Measurements from ENCODE around the gene ZNF813.
A peak's percentile ranks its signal among the peaks of the same experiment; 100 is the strongest.
"Not testable (repeated sequence)": the region's sequence is repeated elsewhere in the genome, so short reads cannot be mapped to it uniquely, and the experiment has no call there.

ZNF813 gene

DNA sequence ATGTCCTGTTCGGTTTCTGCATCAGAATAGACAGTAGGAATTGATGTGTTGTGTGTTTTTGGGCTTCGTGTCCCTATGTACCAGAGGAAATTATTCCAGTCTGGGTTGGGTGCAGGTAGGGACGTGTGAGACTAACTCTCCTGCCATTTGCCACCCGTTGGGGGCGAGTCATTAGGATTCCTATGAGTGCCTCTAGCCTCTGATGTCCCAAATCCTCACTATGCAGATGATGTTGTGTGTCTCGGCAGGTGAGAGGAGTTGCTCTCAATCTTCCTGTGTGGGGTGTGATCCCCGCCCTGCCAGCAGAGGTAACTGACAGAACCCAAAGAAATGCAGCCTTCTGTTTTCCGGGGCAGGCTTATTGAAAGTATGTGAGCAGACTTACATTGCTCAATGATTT lies 39.2 kb downstream of the ZNF813 start:
- Mint-ChIP-seq H3K27me3 (peaks cover 22% of the 10 kb centered on the region), H3K27ac (no peak overlapping the region), H3K4me1 (no peaks in the 10 kb centered on the region), H3K4me3 (no peak overlapping the region), H3K9me3 (peaks cover 8% of the 10 kb centered on the region), H3K36me3 (no peaks in the 10 kb centered on the region)
- no peak for ATAC-seq

DNA sequence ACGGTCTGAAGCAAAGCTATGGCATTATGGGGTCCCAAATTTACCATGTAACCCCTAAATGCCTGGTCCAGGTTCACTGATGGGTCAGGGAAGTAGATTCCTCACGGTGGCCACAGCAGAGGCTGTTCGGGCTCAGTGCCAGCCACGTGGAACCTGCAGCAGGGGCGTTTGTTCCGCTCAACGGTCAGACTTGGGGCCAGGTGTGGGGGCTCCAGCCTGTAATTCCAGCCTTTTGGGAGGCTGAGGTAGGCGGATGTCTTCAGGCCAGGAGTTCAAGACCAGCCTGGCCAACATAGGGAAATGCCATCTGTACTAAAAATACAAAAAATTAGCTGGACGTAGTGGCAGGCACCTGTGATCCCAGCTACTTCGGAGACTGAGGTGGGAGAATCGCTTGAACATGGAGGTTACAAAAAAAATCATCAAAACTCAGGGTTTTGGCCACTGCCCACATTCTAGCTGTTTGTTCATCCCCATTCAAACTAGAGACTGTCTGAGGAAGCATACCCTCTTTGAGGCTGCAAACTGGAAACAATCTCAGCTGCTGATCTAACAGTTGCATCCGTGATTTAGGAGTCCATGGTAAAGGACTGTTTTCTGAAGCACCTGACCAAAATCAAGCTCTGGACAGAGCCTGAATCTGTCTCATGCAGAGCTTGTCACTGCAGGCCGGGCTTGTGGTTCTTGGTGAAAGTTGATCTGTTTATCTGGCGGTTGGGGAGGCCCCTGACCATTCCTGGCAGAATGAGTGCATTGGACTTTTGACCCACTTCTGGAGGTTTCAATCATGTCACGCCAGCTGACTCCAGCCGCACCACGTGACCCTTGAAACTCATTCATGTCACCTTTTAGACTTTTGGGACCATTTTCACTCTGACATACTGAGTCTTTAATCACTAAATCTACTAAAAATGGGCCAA lies 40.2 kb downstream of the ZNF813 start:
- H3K4me3 Mint-ChIP-seq, result no peak overlapping the region
- no peak overlapping the region for H3K27ac Mint-ChIP-seq
- H3K9me3 Mint-ChIP-seq, result peaks cover 8% of the 10 kb centered on the region
- no peaks in the 10 kb centered on the region for H3K4me1 Mint-ChIP-seq
- H3K36me3 Mint-ChIP-seq, result no peaks in the 10 kb centered on the region
- H3K27me3 Mint-ChIP-seq, result peaks cover 22% of the 10 kb centered on the region
- ATAC-seq, result no peak

DNA sequence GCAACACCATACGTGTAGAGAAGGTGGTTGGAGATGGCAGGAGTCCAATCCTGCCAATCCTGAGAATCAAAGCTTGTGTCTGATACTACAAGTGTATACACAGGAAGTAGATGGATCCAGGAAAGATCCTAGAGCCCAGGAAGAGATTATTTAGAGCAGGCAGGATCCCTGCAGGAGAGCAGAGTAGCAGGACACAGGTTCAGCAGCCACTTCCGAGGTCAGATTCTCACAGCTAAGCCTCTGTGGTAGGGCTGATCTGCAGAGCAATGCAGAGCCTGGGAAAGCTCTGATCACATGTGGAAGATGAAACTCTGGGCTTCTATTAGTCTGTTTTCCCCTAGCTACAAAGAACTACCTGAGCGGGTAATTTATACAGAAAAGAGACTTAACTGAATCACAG lies 41.9 kb downstream of the ZNF813 start:
- Mint-ChIP-seq H3K27ac (no peak overlapping the region), H3K27me3 (peaks cover 22% of the 10 kb centered on the region), H3K9me3 (peaks cover 8% of the 10 kb centered on the region), H3K4me1 (no peaks in the 10 kb centered on the region), H3K36me3 (no peaks in the 10 kb centered on the region), H3K4me3 (no peak overlapping the region)
- ATAC-seq, result no peak

DNA sequence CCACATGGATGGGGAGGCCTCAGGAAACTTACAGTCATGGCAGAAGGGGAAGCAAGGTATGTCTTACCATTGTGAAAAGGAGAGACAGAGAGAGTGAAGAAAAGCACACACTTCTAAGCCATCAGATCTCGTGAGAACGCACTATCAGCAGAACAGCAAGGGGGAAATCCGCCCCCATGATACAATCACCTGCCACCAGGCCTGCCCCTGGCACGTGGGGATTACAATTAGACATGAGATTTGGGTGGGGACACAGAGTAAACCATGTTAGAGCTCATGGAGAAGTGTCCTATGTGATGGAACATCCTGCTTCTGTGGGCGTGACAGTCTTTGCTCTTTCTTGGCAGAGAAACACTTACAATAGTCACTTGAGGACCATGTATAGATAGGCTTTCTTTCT lies 42.3 kb downstream of the ZNF813 start:
- no peak for ATAC-seq
- no peaks in the 10 kb centered on the region for H3K36me3 Mint-ChIP-seq
- H3K4me1 Mint-ChIP-seq, result no peaks in the 10 kb centered on the region
- peaks cover 22% of the 10 kb centered on the region for H3K27me3 Mint-ChIP-seq
- peaks cover 8% of the 10 kb centered on the region for H3K9me3 Mint-ChIP-seq
- H3K27ac Mint-ChIP-seq, result no peak overlapping the region
- H3K4me3 Mint-ChIP-seq, result no peak overlapping the region

DNA sequence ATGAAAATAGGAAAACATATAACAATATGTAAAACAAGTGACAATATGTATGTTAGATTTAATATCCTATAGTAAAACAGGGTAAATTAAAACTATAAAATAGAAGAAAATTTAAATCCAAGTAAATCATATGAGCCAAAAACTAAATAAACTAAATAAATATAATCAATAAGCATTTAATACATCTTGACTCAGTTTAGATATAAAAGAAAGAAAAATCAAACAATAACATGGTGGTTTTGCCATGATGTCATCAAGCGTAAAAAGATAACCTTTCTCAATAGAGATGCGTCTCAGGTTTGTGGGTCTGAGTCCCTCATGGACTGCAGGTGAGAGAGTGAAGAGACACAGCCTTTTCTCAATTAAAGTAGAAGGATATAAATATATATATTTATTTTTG lies 43.8 kb downstream of the ZNF813 start:
- H3K36me3 Mint-ChIP-seq, result no peaks in the 10 kb centered on the region
- no peaks in the 10 kb centered on the region for H3K4me1 Mint-ChIP-seq
- ATAC-seq, result no peak

DNA sequence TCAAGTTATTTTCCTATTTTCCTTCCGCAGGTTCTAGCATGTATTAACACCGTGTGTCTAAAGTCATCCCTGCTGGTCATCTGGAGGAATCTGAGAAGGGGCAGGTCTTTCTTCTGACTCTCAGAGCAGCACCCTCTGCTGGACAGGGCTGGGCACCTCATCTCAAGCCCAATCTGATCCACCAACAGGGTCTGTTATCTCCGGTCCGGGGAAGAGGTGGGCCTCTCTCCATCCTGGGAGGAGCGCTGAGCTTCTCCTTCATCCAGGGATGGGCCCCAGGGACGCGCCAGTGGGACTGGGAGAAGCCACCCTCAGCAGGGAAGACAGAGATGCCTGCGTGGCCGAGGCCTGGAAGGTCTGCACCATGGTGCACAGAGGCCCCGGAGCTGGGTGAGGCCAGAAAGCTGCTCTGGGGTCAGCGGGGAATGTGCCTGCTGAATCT lies 44.4 kb downstream of the ZNF813 start:
- Mint-ChIP-seq H3K9me3 (peaks cover 3% of the 10 kb centered on the region), H3K36me3 (no peaks in the 10 kb centered on the region), H3K4me3 (no peak overlapping the region), H3K4me1 (no peaks in the 10 kb centered on the region), H3K27ac (no peak overlapping the region), H3K27me3 (peaks cover 11% of the 10 kb centered on the region)
- ATAC-seq, result peak; percentile 74

More for the DNA sequence above, 43.8 kb downstream of the ZNF813 start:
- Mint-ChIP-seq H3K27me3 (peaks cover 17% of the 10 kb centered on the region), H3K4me3 (no peak overlapping the region), H3K27ac (no peak overlapping the region), H3K9me3 (peaks cover 6% of the 10 kb centered on the region)

DNA sequence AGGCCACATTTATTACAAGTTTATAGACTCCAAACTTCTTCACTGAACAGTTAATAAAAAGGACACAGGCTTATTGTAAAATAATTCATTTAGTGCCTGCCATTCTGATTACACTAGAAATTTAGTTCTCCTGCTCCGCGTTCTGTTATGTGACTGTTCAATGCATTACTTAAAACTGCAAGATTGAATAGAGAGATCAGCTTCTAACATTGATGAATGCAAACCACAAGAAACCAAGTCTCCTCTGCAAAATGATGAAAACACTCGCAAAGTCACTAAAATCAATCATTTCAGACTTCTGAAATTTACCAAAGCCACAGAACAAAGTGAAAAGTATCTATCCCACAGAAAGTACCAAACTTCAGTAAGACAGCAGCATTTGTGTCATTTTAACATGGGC lies 47.5 kb downstream of the ZNF813 start:
- not testable (repeated sequence) for H3K4me1 Mint-ChIP-seq, H3K27me3 Mint-ChIP-seq, H3K36me3 Mint-ChIP-seq, H3K27ac Mint-ChIP-seq, H3K9me3 Mint-ChIP-seq, ATAC-seq, H3K4me3 Mint-ChIP-seq

DNA sequence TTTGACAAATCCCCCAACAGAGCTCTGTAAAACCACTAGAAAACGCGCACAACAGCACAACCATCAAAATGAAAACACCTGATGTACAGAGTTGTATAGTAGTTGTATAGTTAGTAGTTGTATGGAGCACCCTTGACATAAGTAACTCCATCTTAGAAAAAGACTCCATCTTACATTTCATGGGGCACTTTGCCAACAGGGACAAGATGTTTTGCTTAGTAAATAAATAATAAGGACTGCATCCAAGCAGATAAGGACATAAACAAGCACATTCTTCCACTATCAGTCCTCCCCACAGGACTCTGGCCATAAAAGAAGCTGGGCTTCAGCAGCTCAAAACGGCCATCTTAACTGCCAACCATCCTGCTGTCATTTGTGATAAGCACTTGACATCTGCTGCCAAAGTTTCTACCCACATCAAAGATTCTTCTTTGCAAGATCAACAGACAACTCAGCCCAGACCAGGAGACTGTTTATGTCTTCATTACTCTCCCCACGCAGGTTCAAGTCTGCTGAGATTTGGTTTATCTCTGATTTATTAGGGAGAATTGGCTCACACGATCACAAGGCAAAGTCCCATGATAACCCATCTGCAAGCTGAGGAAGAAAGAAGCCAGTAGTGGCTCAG lies 49.7 kb downstream of the ZNF813 start:
- H3K27ac Mint-ChIP-seq, result no peak overlapping the region
- no peak overlapping the region for H3K4me3 Mint-ChIP-seq
- peaks cover 23% of the 10 kb centered on the region for H3K36me3 Mint-ChIP-seq
- no peaks in the 10 kb centered on the region for H3K27me3 Mint-ChIP-seq
- peaks cover 16% of the 10 kb centered on the region for H3K4me1 Mint-ChIP-seq
- ATAC-seq, result no peak
- peaks cover 16% of the 10 kb centered on the region for H3K9me3 Mint-ChIP-seq

DNA sequence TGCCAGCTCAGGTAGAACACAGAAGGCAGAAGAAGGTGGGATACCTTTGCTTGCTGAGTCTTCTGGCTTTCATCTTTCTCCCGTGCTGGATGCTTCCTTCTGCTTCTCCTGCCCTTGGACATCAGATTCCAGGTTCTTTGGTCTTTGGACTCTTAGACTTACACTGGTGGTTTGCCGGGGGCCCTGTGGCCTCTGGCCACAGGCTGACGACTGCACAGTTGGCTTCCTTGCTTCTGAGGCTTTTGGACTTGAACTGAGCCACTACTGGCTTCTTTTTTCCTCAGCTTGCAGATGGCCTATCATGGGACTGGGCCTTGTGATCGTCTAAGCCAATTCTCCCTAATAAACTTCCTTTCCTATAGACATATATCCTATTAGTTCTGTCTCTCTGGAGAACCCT lies 50.6 kb downstream of the ZNF813 start:
- ATAC-seq, result no peak
- H3K36me3 Mint-ChIP-seq, result peaks cover 30% of the 10 kb centered on the region
- peaks cover 21% of the 10 kb centered on the region for H3K9me3 Mint-ChIP-seq
- H3K4me3 Mint-ChIP-seq, result no peak overlapping the region
- H3K4me1 Mint-ChIP-seq, result peaks cover 16% of the 10 kb centered on the region
- H3K27ac Mint-ChIP-seq, result no peak overlapping the region
- no peaks in the 10 kb centered on the region for H3K27me3 Mint-ChIP-seq

DNA sequence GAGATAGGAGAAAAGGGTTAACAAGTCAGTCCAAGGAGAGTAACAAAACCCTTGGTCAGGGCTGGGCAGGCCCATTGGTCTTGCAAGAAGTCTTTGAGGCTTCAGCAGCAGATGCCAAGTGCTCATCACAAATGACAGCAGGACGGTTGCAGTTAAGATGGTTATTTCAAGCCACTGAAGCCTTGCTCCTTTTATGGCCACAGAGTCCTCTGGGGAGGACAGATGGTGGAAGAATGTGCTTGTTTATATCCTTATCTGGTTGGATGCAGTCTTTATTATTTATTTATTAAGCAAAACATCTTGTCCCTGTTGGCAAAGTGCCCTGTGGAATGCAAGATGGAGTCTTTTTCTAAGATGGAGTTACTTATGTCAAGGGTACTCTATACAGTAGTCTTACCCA lies 51.2 kb downstream of the ZNF813 start:
- no peaks in the 10 kb centered on the region for H3K27me3 Mint-ChIP-seq
- no peak overlapping the region for H3K27ac Mint-ChIP-seq
- ATAC-seq, result no peak
- H3K36me3 Mint-ChIP-seq, result peaks cover 36% of the 10 kb centered on the region
- peaks cover 23% of the 10 kb centered on the region for H3K9me3 Mint-ChIP-seq
- H3K4me1 Mint-ChIP-seq, result peaks cover 16% of the 10 kb centered on the region
- peak overlapping the region; percentile 27 for H3K4me3 Mint-ChIP-seq

DNA sequence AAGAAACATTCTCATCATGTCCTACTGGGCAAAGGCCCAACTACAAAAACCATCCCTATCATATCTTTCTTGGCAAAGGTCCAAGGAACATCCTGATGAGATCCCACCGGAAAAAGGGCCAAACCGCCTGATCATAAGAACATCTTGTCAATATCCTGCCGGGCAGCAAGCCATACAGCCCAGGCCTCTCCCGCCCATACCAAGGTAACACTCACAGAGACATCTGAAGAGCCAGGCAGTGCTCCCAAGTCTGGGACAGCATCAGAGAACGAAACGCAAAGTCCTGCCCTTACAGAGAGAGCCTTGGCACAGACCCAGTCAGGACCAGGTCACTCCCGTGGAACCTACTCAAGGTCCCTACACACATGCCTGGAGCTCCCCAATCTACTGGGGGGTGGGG lies 51.9 kb downstream of the ZNF813 start:
- Mint-ChIP-seq H3K4me3 (no peak overlapping the region), H3K27me3 (no peaks in the 10 kb centered on the region), H3K4me1 (peaks cover 16% of the 10 kb centered on the region), H3K36me3 (peaks cover 44% of the 10 kb centered on the region), H3K27ac (no peak overlapping the region), H3K9me3 (peaks cover 26% of the 10 kb centered on the region)
- no peak for ATAC-seq

DNA sequence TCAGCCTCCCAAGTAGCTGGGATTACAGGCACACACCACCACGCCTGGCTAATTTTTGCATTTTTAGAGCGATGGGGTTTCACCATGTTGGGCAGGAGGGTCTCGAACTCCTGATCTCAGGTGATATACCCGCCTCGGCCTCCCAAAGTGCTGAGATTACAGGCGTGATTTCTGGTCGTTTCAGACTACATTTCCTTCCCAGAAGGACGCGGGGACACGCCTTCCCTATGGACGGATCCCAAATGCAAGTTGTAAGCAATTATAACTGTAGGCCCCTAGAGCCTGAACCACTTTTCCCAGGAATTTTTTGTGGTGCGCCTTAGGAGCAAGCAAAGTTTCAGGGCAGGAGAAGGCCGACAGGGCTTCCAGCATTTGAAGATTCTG lies 52.6 kb downstream of the ZNF813 start:
- Mint-ChIP-seq H3K27ac (peak overlapping the region; percentile 96), H3K9me3 (peaks cover 28% of the 10 kb centered on the region), H3K4me1 (peaks cover 16% of the 10 kb centered on the region), H3K27me3 (no peaks in the 10 kb centered on the region), H3K4me3 (peak overlapping the region; percentile 96), H3K36me3 (peaks cover 51% of the 10 kb centered on the region)
- no peak for ATAC-seq

DNA sequence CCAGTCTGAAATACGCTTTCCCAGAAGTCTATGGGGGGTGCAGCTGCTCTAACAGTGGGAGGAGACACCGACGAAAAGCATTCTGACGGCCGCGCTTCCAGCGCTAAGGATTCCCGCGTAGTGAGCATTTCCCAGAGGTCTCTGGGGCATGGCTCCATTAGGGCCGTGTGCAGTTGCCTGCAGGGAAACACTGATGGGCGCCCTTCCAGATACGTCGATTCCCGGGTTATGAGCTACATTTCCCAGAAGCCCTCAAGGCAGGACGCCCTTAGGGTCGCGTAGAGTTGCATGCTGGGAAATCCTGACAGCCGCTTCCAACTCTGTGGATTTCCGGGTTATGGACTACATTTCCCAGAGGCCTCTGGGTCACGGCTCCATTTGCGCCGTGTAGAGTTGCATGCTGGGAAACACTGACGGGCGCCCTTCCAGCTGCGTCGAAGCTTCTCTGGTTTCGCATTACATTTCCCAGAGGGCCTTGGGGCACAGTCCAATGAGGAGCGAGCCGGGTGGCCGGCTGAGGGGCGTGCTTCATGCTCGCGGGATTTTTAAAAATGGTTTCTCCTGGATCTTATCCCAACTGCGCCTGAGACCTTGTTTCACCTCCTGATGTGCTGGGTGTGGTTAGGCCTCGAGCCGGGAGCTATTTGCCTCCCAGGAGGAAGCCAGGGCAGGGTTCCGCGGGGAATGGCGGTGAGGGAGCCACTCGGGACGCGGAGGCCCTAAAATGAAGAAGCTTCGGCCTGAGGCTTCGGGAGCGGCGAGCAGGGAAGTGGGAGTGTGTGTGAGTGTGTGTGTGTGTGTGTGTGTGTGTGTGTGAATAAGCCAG lies 53.2 kb downstream of the ZNF813 start:
- peaks cover 57% of the 10 kb centered on the region for H3K36me3 Mint-ChIP-seq

DNA sequence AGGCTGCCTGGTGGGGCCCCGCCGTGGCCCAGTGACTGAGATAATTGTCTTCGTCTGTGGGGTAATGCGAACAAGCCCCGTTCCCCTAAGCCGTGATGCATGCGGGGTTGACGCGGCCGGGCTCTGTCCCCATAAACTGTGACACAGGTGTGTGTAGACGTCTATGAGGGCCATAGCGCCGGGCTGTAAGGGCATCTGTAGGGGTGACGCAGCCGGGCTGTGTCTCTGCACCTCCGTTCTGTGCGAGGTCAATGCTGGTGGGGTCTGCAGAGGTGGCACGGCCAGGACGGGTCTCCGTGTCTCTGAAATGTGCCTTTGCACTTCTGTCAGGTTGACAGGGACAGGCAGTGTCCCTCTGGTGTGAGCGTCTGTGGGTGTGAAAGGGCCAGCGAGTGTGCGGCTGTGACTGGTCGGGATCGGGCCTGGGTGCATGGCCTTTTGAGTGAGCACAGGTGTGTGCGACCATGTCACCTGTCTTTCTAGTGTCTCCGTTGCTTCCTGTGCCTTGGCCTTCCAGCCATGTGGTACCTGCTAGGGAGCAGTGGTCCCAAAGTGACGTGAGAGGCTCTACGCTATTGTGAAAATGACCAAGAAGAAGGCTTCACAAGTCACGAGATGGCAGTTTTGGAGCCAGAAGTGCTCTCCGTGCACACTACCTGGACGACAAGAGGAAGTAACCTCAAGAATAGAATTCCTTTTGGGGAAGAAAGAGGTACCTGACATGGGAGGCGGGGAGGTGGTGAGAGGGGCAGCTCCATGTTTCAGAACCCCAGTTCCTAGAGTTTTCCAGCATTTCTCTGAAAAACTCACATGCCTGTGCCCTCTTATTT lies 54.1 kb downstream of the ZNF813 start:
- no peak for ATAC-seq
- peaks cover 16% of the 10 kb centered on the region for H3K4me1 Mint-ChIP-seq
- no peaks in the 10 kb centered on the region for H3K27me3 Mint-ChIP-seq
- peaks cover 38% of the 10 kb centered on the region for H3K9me3 Mint-ChIP-seq
- H3K36me3 Mint-ChIP-seq, result peaks cover 63% of the 10 kb centered on the region
- H3K4me3 Mint-ChIP-seq, result peak overlapping the region; percentile 96
- H3K27ac Mint-ChIP-seq, result peak overlapping the region; percentile 96

More for the DNA sequence above, 53.2 kb downstream of the ZNF813 start:
- peak overlapping the region; percentile 96 for H3K27ac Mint-ChIP-seq
- ATAC-seq, result peak; percentile 100
- H3K27me3 Mint-ChIP-seq, result no peaks in the 10 kb centered on the region
- peaks cover 16% of the 10 kb centered on the region for H3K4me1 Mint-ChIP-seq
- H3K4me3 Mint-ChIP-seq, result peak overlapping the region; percentile 96
- H3K9me3 Mint-ChIP-seq, result peaks cover 34% of the 10 kb centered on the region
